ENCODE measurements around the gene GALNT2.

GRCh38 chr1:230167419-230167852, 100.4 kb downstream of the GALNT2 start:
- TF ChIP-seq USF2 (IDR thresholded peaks at IDR 0.05) (no peak), HDAC2 (IDR thresholded peaks at IDR 0.05) (no peak), CTCF (IDR thresholded peaks at IDR 0.05) (peak; percentile 38), ZC3H11A (IDR thresholded peaks at IDR 0.05) (no peak), HOXA7 (CRISPR knock-in tag; IDR thresholded peaks at IDR 0.05) (no peak), CEBPB (IDR thresholded peaks at IDR 0.05) (no peak), CBX8 (IDR thresholded peaks at IDR 0.05) (no peak), KDM1A (IDR thresholded peaks at IDR 0.05; ENCODE audit: low read depth) (no peak), NR3C1 (IDR thresholded peaks at IDR 0.05) (no peak), BHLHE40 (IDR thresholded peaks at IDR 0.05; ENCODE audit: low read depth, low read length) (no peak), EP300 (IDR thresholded peaks at IDR 0.05) (no peak), POLR2A (IDR thresholded peaks at IDR 0.05; ENCODE audit: low read length) (no peak), BCL3 (IDR thresholded peaks at IDR 0.05) (no peak), CHD2 (IDR thresholded peaks at IDR 0.05; ENCODE audit: low read length, partially characterized antibody) (no peak)

Measured in A549 (cell line).